ENCODE results near the gene KRT1.
"Not testable (repeated sequence)": the region's sequence is repeated elsewhere in the genome, so short reads cannot be mapped to it uniquely, and the experiment has no call there.

The KRT1 gene

DNA sequence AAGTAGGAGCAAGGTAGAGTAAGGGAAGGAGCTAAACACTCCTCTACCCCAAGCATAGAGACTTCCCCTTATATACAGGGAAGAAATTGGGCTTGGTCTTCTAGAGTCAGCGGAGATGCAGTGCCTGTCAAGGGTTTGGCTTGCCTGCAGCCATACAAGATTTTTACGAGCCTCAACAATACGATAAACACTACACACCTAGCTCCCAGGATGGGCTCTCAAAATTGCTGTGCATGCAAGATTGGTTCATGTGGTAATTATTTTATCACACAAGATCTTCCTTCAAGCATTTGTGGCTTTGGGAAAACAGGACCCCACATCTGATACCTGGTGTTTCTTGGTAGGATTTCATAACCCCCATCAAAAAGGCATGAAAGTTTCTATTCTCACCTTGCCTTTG, at the start of gene KRT1:
Gene KRT1, minus strand, starts transcription at position 45 of the 400 bp plus-strand sequence. CDS start 59 bp downstream, outside the sequence.
- no peak for DNase-seq (ENCODE audit: low spot score)

DNA sequence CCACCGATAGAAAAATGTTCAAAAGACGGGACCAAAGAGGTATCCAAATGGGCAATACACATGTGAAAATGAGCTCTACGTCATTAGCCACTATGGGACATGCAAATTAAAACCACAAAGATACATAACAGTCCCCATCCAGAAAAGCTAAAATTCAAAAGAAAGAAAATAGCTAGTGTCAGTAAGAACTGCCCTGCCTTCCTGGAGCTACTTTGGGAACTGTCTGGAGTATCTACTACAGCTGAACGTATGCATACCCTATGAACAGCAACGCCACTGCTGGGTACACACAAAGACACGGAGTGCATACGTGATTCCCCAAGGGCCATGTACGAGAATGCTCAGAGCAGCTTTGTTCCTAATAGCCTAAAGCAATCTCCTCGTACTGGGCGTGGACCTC, 48.9 kb upstream of the KRT1 start:
- DNase-seq (ENCODE audit: low spot score): no peak

DNA sequence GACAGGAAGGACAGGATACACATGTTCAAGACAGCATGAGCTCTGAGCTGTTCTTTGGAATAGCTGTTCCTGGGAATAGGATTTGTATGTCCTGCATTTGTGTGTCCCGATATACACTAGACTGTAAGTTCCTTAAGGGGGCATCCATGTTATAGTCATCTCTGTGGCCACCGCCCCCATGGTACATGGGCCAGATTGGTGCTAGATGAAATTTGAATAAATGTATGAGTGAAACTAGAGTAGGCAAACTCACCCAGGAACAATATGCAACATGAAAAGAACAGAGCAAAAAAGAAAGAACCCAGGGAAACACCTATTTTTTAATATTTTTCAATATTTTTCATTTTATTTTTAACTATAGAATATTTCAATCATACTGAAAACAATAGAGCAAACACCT, 48.2 kb upstream of the KRT1 start:
- DNase-seq (ENCODE audit: low spot score): no peak

DNA sequence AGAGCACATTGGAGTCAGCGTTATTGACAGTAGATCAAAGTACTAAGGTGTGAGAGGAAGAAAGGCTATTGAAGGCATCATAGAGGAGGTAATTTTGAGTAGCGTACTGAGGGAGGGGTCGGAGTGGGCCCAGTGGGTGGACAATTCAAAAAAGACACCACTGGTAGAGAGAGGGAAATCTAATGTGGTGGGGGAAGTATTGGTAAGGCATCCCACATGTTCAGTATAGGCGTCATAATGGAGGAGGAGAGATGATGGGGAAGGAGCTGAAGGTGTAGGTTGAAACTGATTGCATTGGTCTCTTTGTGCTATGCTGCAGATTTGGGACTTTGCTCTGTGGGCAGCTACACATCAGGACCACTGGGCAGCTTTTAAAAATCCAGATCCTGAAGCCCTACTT, 46.8 kb upstream of the KRT1 start:
- no peak for DNase-seq (ENCODE audit: low spot score)

DNA sequence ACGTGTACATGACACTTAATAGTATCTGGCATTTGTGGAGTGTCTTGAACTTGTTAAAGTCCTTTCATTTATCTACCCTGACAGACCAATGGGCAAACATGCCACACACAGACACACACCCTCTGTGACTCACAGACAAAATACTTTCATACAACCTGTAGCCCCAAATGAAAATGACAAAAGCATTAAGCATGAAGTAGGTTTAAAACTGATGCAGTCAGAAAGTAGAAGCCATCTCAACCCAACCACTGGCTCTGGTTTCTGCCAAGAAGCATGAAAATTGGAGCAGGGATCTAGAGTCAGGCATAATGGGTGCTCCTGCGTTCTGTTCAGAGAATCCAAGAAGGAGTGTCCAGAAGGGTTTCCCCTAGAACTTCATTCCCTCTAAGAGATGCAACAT, 46.2 kb upstream of the KRT1 start:
- no peak for DNase-seq (ENCODE audit: low spot score)

DNA sequence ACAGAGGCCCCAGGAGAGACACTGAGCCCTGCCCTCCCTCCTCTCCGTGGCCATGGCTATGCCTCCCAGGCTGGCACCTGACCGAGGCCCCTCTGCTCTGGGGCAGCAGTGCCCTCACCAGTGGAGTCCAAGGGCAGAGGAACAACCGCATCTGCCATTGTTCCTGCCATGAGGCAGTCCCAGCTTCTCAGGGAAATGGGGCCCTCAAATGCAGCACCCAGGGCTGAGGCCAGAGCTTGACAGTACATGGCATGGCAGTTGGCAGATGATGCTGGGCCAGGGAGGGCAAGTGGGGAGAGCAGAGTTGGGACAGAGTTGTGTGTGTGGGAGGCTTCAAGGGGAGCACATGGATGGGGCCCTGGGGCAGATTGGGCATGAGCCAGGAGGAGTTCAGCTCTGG, 44.2 kb upstream of the KRT1 start:
- no peak for DNase-seq (ENCODE audit: low spot score)

DNA sequence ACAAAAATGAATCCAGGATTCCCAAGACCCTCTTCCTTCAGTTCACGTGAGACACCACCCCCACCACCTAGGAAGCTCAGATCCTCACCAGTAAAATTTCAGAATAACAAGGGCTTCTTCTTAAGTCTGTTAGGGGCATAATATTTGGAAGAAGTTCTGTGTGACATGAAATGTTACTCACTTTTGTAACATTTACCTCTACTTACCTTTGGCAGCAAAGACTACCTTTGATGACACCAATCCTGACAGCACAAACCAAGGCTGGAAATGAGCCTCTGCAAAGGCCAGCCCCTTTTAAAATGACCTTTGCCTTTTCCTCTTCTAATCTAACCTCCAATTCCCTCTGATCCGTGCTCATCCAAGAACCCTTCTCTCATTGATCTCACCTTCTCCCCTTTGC, 42.5 kb upstream of the KRT1 start:
- DNase-seq (ENCODE audit: low spot score): no peak

DNA sequence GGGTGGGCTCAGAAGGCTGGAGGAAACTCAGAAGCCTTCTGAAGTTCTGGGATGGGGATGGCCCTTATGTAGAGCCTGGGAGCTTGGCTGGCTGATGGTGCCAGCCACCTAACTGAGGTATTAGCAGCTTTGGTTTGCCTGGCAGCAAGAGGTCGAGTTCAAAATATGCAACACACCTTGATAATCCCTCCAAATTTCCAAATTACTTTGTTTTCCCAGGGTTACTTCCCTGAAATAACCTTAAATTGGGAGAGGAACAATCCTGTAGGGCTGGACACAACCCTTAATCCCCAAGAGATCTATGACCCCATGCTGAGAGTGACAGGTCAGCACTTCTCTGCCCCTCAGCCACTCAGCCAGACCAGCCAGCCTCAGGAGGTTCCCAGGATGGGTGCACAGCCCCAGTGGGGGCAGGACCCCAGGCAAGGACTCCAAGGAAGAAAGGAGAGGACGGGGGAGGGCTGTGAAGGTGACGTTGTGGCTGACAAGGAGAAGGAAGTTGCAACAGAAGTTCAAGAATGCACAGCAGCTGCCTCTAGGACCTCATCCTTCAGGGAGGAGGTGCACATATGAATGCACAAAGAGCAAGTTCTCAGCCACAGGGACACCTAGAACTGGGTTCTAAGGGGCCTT, 41.7 kb upstream of the KRT1 start:
- DNase-seq (ENCODE audit: low spot score): no peak

DNA sequence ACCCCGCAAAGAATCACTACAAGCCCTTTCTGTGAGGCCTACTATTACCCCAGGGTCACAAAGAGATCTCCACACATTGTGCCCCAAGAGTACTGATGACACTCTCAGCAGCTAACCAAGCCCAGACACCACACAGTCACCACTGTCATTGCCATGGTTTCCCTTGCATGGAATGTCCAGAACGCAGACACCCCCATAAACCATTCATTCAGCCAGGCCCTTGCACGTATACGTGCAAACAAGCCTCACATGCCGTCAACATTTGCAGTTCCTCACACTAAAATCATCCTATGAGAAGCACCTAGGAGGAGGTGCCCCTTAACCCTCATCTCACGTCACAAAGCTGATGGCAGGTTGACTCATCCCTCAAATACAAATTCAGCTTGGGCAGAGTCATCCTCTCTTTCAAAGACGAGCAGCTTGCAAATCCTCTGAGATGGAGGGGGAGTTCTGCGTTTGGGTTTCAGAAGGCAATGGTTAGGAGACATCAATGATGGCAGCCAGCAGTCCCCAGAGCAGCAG, 40.2 kb upstream of the KRT1 start:
- DNase-seq (ENCODE audit: low spot score): no peak

DNA sequence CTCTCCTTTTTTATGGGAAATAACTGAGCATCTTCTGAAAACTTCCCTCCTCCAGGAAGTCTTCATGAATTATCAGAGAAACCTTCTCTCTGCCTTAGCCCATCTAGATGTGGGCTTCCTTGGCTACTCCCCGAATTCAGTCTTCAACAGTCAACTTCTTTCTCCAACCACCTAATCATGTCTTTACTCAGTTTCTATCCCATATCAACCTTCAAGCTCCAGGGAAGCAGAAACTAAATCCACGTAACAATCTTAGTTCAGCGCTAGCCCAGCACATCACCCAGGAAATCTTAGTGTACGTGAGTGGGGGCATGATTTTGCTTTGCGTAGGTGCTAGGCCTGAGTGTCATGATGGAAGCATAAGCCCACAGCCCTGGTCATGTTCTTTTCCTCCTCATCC, 35.9 kb upstream of the KRT1 start:
- DNase-seq (ENCODE audit: low spot score): no peak

DNA sequence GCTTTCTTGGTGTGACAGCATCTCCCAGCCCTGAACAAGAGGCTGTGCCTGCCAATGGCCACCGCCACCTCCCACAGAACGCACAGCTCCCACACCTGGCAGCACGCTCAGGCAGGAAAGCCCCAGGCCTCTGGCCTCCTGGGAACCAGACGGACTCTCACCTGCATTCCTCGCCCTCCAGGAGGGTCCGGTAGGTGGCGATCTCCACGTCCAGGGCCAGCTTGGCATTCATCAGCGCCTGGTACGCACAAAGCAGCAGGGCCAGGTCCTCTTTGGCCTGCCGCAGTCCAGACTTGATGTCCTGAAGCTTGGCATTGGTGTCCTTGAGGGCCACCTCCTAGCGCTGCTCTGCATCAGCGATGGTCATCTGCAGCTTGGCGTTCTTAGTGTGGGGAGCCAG, 35.2 kb upstream of the KRT1 start:
- no peak for DNase-seq (ENCODE audit: low spot score)

DNA sequence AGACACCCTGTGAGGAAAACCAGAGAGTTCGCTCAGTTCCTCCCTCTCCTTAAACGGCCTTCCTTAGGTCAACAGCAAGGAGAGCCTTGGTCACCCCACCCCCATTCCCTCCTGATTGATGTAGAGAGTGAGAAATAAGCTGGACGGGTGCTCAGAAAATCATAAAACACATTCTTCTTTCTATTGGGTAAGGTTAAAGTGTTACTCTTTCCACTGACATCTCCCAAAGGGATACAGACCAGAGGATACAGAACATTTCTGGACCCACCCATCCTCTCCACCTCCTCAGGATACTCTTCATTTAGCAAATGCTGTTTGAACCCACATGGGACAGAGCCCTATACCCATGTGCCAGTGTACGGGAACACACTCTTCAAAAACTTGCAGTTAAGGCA, 34.7 kb upstream of the KRT1 start:
- DNase-seq (ENCODE audit: low spot score): no peak

DNA sequence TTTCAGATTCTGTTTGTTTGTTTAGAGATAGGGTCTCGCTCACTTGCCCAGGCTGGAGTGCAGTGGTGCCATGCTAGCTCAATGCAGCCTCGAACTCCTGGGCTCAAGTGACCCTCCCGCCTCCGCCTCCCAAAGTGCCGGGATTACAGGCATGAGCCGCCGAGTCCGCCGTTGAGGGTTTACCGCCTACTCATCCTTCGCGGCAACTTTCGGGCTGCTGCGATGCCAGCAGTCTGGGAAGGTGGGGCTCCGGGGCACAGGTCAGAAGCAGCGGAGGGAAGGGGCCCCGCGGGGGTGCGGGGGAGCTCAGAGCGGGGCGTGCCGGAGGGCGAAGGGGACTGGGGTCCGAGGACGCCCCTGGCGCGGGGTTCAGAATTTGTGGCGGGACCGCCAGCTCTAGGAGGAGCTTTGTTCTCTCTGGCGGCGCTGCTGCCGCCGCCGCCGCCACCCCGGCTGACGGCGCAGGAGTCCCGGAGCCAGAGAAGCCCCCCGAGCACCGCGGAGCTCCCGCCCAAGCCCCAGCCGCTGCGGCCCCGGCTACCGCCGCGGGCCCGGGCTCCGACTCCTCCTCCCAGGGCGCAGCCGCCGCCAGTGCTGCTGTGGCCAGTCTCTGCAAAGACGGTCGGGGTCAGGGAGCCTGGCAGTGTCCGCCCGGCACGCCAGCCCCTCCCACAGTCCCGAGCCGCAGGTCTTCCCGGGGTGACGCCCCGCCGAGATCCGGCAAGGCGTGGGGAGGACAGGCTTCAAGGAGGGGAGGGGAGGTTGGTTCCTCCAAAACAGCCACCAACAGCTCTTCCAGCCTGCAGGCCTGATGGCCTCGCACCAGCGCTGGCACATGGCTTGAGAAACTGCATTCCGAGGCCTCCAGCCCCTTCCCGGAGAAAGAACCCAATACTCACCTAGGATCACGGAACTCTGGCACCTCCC, 34.0 kb upstream of the KRT1 start:
- no peak for DNase-seq (ENCODE audit: low spot score)

DNA sequence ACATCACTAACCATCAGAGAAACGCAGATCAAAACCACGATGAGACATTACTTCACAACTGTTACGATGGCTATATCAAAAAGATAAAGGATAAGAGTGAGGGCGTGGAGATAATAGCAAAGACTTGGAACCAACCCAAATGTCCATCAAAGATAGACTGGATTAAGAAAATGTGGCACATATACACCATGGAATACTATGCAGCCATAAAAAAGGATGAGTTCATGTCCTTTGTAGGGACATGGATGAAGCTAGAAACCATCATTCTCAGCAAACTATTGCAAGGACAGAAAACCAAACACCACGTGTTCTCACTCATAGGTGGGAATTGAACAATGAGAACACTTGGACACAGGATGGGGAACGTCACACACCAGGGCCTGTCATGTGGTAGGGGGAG, 31.9 kb upstream of the KRT1 start:
- not testable (repeated sequence) for DNase-seq (ENCODE audit: low spot score)

DNA sequence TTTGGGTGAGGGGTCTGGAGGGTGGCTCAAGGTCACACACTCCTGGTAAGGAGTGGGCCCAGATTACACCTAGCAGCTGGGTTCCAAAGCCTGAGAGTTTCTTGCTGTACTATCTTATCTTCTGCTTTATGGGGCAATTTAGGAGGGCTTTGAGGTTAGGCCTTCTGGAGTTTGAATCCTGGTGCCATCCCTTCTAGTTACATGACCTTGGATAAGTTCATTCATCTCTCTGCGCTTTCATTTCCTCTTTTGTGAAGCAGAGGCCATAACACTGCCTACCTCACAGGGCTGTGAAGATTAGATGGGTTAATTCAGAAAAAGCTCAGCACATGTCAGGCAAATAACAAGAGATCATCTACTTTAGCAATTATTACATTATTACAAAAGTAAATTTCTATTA, 30.5 kb upstream of the KRT1 start:
- DNase-seq (ENCODE audit: low spot score): no peak

DNA sequence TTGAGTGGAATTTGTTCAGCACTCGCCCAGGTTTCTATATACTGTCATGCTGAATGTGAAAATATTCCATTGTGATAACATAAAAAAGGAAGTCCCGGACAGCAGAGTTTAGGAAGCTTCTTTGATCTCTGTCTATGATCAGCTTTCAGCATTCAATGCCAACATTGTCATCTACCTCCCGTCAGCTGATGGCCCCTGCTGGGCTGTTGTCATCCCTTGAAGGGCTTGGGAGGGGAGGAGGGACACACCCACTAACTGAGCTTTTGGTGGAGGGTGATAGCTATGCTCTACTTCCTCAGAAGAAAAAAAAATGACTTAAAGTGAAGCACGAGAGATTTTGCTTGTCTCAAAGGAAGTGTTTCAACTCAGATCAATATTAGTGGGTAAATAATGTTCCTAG, 27.8 kb upstream of the KRT1 start:
- no peak for DNase-seq (ENCODE audit: low spot score)

DNA sequence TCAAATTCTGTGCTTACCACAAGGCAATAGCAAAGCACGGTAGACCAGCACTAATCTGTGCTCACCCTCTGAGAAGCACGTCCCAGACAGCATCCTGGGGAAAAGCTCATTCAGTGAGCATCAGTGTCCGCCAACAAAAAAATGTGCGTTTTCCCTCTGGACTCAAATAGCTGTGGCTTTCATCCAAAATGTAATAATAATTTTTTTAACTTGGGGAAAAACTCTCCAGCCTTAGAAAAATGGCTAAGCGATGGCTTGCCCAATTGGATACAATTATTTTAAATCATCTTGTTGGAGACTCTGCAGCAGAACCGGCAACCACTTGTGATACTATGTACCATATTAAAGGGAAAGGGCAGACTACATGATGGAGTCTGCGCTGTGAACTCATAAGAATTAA, 24.3 kb upstream of the KRT1 start:
- no peak for DNase-seq (ENCODE audit: low spot score)

DNA sequence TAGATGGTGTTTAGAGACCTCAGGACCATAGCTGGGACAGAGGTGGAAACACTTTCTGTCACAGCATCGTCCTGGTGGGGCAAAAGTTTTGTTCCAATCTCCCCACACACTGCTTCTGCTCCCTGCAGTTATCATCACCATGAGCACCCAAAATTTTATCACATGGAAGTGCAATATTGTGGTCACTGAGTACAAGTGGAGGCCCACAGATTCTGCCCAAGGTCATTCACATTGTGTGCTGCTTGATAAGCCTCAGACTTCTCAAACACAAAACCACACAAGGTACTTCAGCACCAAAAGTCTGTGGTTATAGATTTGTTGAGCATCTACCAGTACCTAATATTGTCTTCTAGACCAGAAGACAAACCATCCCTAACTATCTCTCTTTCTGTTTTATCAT, 23.7 kb upstream of the KRT1 start:
- DNase-seq (ENCODE audit: low spot score): no peak

DNA sequence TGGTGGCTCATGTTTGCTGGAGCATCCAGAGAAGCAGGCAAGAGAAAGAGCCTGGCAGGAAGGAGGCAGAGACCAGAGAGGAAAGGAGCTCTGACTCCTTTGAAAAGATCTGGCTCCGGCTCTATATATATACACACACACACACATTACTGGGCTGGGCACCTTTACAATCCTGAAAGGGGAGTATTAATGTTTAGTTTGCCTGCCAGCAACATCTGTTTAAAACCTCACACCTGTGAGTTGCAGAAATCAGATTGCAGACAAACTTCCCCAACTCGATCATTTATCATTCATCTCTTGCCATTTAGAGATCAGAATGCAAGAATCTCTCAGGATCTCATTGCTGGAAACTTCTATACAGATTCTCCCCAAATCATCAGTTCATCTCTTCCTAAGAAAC, 23.2 kb upstream of the KRT1 start, which contains the start of gene KRT77:
Gene KRT77, minus strand, starts transcription at position 101 of the 400 bp plus-strand sequence. Its CDS starts 90 bp downstream, at position 11.
- DNase-seq (ENCODE audit: low spot score): no peak

DNA sequence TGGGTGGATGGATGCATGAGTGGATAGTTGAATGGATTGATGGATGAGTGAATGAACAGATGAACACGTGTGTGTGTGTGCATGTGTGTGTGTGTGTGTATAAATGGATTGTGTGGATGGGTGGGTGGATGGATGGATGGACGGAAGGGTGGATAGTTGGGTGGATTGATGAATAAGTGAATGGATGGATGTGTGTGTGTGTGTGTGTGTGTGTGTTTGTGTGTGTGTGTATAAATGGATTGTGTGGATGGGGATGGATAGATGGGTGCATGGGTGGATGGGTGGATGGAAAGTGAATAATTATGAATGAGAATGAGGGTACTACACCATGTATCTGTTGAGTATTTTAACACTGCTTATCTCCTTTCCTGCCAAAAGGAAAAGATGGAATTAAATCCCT, 22.1 kb upstream of the KRT1 start:
- DNase-seq (ENCODE audit: low spot score): no peak

DNA sequence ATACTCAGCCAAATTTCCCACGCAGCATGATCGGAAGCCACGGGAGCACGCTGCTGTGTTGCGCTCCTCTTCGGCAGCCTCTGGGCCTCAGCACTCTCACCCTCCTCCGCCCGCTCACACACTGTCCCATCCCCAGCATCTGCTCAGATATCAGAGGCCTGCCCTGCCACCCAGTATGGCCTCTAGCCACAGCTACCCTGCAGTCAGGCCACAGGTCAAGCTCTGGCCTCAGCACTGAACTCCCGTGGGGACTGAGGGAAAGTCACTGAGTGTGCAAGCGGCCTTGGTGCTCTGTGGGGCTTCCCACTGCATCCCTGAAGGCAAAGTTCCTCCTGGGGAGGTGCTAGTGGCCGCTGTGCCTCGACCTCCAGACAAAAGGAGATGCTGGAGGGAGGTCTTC, 21.1 kb upstream of the KRT1 start:
- no peak for DNase-seq (ENCODE audit: low spot score)

DNA sequence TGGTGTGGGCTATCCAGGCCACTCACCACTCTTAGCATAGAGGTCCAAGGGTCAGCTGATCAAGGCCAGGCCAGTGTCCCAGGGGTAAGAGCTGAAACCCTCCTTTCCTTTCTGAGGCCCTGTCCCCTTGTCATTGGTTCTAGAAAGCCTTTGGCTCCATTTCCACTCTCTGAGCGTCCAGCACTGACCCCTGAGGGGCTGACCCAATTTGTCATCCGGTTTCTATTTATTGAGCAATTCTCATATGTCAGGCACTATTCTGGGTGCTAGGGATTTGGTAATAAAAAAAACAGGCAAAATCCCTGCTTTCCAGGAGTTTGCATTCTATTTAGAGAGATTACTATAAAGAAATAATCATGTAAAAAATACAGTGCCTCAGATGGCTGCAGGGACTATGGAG, 19.8 kb upstream of the KRT1 start:
- DNase-seq (ENCODE audit: low spot score): no peak

DNA sequence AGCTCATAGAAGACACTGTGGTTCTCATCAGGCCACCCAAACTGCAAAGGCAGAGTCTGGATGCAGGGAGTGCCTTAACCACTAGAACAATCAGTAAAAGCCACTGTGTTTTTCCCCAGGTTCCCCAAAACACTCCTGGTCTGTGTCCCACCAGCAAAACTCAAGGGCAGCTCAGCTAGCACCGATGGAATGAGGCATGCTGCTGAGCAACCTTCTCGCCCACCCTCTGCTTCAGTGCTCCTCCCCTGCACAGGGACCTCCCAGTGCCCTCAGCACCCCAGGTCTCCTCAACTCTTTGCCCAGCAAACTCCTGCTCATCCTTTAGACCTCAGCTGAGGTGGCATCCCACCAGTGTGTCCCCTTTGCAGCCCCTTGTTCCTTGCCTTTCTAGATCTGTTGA, 19.2 kb upstream of the KRT1 start:
- no peak for DNase-seq (ENCODE audit: low spot score)

Data from left forelimb (tissue), 1 donor.